Calu3 (cell line): ENCODE measurements around the gene ZCCHC7. TPM values are rescaled to one million over a fixed set of nuclear protein-coding genes. Genes with fewer than 3 reads are reported as not detected.

Source experiments
- BruUV-seq: library from RNA; stranded (reverse); fragments of 400-500 nt; replicated peaks from 2 replicates; lab custom pipeline; 2021; lab: Mats Ljungman, UMichigan
- CTCF ChIA-PET: fragments of 300-600 bp; sonication (Branson Sonifier 250); formaldehyde crosslinking; loops from one replicate; lab custom pipeline; 2022; ENCODE audit warnings: antibody characterized with exemption; lab: Charles Lee
- DNase-seq: peaks from one replicate; pipeline ENCODE4 v3.0.0; 2022
- H3K27ac Mint-ChIP-seq: one replicate; pipeline ENCODE4 v1.8.0; 2022; ENCODE audit warnings: mixed read lengths; ENCODE audit not compliant: unreplicated experiment
- H3K27me3 Mint-ChIP-seq: one replicate; pipeline ENCODE4 v1.8.0; 2022; ENCODE audit warnings: mixed read lengths; ENCODE audit not compliant: unreplicated experiment
- H3K36me3 Mint-ChIP-seq: one replicate; pipeline ENCODE4 v1.8.0; 2022; ENCODE audit warnings: mild to moderate bottlenecking, moderate library complexity, mixed read lengths; ENCODE audit not compliant: insufficient read depth, unreplicated experiment
- H3K4me1 Mint-ChIP-seq: one replicate; pipeline ENCODE4 v1.8.0; 2022; ENCODE audit warnings: mild to moderate bottlenecking, low read depth, mixed read lengths; ENCODE audit not compliant: unreplicated experiment
- H3K4me3 Mint-ChIP-seq: one replicate; pipeline ENCODE4 v1.8.0; 2022; ENCODE audit warnings: mild to moderate bottlenecking, low read depth, moderate library complexity, mixed read lengths; ENCODE audit not compliant: unreplicated experiment
- H3K9me3 Mint-ChIP-seq: one replicate; pipeline ENCODE4 v1.8.0; 2022; ENCODE audit warnings: low read depth, mixed read lengths; ENCODE audit not compliant: unreplicated experiment
- CTCF ChIP-seq: fragments of 200-600 bp; IDR thresholded peaks from one replicate; pipeline ENCODE4 v1.8.0; 2022; ENCODE audit warnings: antibody characterized with exemption; ENCODE audit not compliant: unreplicated experiment
- intact Hi-C: fragments of 100-400 bp; cut with micrococcal nuclease; formaldehyde crosslinking; loops from one replicate; pipeline ENCODE4 v1.10.0; 2022; ENCODE audit not compliant: unreplicated experiment
- total RNA-seq: library from RNA; stranded (reverse); gene quantifications from 2 replicates; pipeline ENCODE4 v1.2.3, GENCODE V29; 2022

Gene ZCCHC7
- total RNA-seq, 1 experiment from 2014 or later = 6.5 TPM

DNA sequence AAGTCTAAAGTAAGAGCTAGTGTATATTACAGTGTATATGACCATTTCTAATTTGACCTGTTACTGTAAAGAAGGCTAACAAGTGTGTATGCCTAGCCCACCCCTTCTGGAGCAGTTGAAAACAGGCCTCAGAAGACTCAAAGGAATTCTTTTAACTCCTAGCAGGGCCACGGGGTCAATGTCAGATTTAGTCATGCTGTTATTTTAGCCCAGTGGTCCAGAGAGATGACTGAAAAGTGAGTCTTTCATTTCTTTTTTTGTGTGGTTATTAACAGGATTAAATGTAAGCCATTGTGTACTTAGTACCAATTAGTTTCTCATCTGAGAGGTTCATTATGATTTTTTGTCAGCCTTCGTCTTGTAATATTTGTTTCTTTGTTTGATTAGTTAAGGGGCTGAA is 24.4 kb downstream of the ZCCHC7 start:
- CTCF ChIA-PET = no interaction called here
- no peaks in the 10 kb centered on the region for H3K4me1 Mint-ChIP-seq
- no peak for DNase-seq
- no peaks in the 10 kb centered on the region for H3K9me3 Mint-ChIP-seq
- no peaks in the 10 kb centered on the region for H3K36me3 Mint-ChIP-seq
- no peak overlapping the region for H3K4me3 Mint-ChIP-seq
- H3K27me3 Mint-ChIP-seq = no peaks in the 10 kb centered on the region
- no TSS peak for BruUV-seq
- no peak overlapping the region for H3K27ac Mint-ChIP-seq
- intact Hi-C loops = no loop called here
- TF ChIP-seq CTCF = no peak

GRCh38 chr9:37146410-37146809 is 26.0 kb downstream of the ZCCHC7 start:
- Mint-ChIP-seq H3K9me3 (no peaks in the 10 kb centered on the region), H3K27me3 (no peaks in the 10 kb centered on the region), H3K36me3 (no peaks in the 10 kb centered on the region), H3K27ac (no peak overlapping the region), H3K4me3 (no peak overlapping the region), H3K4me1 (no peaks in the 10 kb centered on the region)
- DNase-seq = no peak
- CTCF ChIA-PET = no interaction called here
- intact Hi-C loops = no loop called here
- BruUV-seq = no TSS peak
- TF ChIP-seq CTCF = no peak

GRCh38 chr9:37148181-37148580 is 27.8 kb downstream of the ZCCHC7 start:
- Mint-ChIP-seq H3K4me3 (no peak overlapping the region), H3K27ac (no peak overlapping the region), H3K36me3 (no peaks in the 10 kb centered on the region), H3K4me1 (no peaks in the 10 kb centered on the region), H3K9me3 (no peaks in the 10 kb centered on the region), H3K27me3 (no peaks in the 10 kb centered on the region)
- intact Hi-C loops = no loop called here
- no peak for DNase-seq
- no TSS peak for BruUV-seq
- CTCF ChIA-PET = no interaction called here
- TF ChIP-seq CTCF = no peak

- CTCF ChIA-PET = no interaction called here
- BruUV-seq = no TSS peak
- DNase-seq = no peak
- no peak for TF ChIP-seq CTCF
- Mint-ChIP-seq H3K36me3 (no peaks in the 10 kb centered on the region), H3K4me1 (no peaks in the 10 kb centered on the region), H3K9me3 (no peaks in the 10 kb centered on the region), H3K27ac (no peak overlapping the region), H3K27me3 (no peaks in the 10 kb centered on the region), H3K4me3 (no peak overlapping the region)
- intact Hi-C loops = no loop called here
These were observed 29.4 kb downstream of the ZCCHC7 start for GRCh38 chr9:37149666-37150308.
